GM21360 (cell line): ENCODE data around the gene KMT2B.
A peak's percentile ranks its signal among the peaks of the same experiment; 100 is the strongest.
"Not testable (repeated sequence)": the region's sequence is repeated elsewhere in the genome, so short reads cannot be mapped to it uniquely, and the experiment has no call there.

Source experiments
- ATAC-seq: cut with Tn5 transposase; IDR thresholded peaks from one replicate; pipeline ENCODE4 v1.9.1; 2021; ENCODE audit warnings: mild to moderate bottlenecking, moderate library complexity; ENCODE audit not compliant: unreplicated experiment

Gene KMT2B

GRCh38 chr19:35755550-35756376, 38.0 kb downstream of the KMT2B start:
- no peak for ATAC-seq

GRCh38 chr19:35756377-35757230, 38.8 kb downstream of the KMT2B start, which contains the start of gene HSPB6:
TSS of gene HSPB6 (minus strand) at chr19:35757029. CDS start at chr19:35757008, 21 bp downstream.
- ATAC-seq = no peak

- ATAC-seq = no peak
These were observed 39.5 kb downstream of the KMT2B start for GRCh38 chr19:35757231-35757748.

GRCh38 chr19:35757749-35758608, 40.2 kb downstream of the KMT2B start, which contains the start of gene PROSER3:
TSS of gene PROSER3 (plus strand) at chr19:35758176. CDS start at chr19:35758216, 40 bp downstream.
- ATAC-seq = peak; percentile 86

- ATAC-seq = no peak
These were observed 41.9 kb downstream of the KMT2B start for GRCh38 chr19:35759697-35760096.

GRCh38 chr19:35760711-35761349, 43.0 kb downstream of the KMT2B start:
- no peak for ATAC-seq

- ATAC-seq = no peak
These were observed 46.9 kb downstream of the KMT2B start for GRCh38 chr19:35764432-35765315.

GRCh38 chr19:35766571-35767104, 48.8 kb downstream of the KMT2B start:
- no peak for ATAC-seq

- ATAC-seq = no peak
These were observed 49.7 kb downstream of the KMT2B start for GRCh38 chr19:35767288-35768081.

GRCh38 chr19:35768082-35768421, 50.2 kb downstream of the KMT2B start:
- ATAC-seq = no peak

- ATAC-seq = not testable (repeated sequence)
These were observed 54.6 kb downstream of the KMT2B start for GRCh38 chr19:35772362-35772761.

- no peak for ATAC-seq
These were observed 55.4 kb downstream of the KMT2B start for GRCh38 chr19:35773020-35773806.

- ATAC-seq = no peak
These were observed 56.7 kb downstream of the KMT2B start for GRCh38 chr19:35774274-35775045.

GRCh38 chr19:35775046-35775297, 57.2 kb downstream of the KMT2B start:
- ATAC-seq = no peak

GRCh38 chr19:35775298-35776101, 57.7 kb downstream of the KMT2B start, which contains the start of gene ARHGAP33:
TSS of gene ARHGAP33 (plus strand) at chr19:35775564. CDS start at chr19:35775659, 95 bp downstream.
- ATAC-seq = peak; percentile 86
